Lung (tissue), 12 donors: ENCODE measurements around the gene FLNC. TPM values are rescaled to one million over a fixed set of nuclear protein-coding genes. Genes with fewer than 3 reads are reported as not detected.

Experiments used
- ATAC-seq: fragments of 200-7000 bp; cut with Tn5 transposase; one replicate; pipeline ENCODE4 v1.9.1; 2020; ENCODE audit warnings: moderate number of reproducible peaks; ENCODE audit not compliant: insufficient read depth, low FRiP score
- DNase-seq, 3 donors: peaks; one replicate each; pipeline ENCODE4 v3.0.0-alpha.2; 2013 to 2017
- H3K27ac ChIP-seq, 2 donors: one replicate each; pipeline ENCODE4 v1.5.1; 2013; ENCODE audit warnings: mild to moderate bottlenecking in 2 of 2, moderate library complexity in 2 of 2, control low read depth in 1 of 2, inconsistent platforms in 1 of 2, low read depth in 1 of 2, low read length in 1 of 2
- H3K27me3 ChIP-seq, 3 donors: one replicate each; pipeline ENCODE4 v1.5.1; 2013; ENCODE audit warnings: low read length in 2 of 3; ENCODE audit not compliant: control insufficient read depth in 3 of 3, insufficient read depth in 3 of 3
- H3K36me3 ChIP-seq, 4 donors: one replicate each; pipeline ENCODE4 v1.5.1; 2013; ENCODE audit warnings: low read length in 4 of 4, mild to moderate bottlenecking in 1 of 4, moderate library complexity in 1 of 4; ENCODE audit not compliant: control insufficient read depth in 4 of 4, insufficient read depth in 4 of 4
- H3K4me1 ChIP-seq, 5 donors: one replicate each; pipeline ENCODE4 v1.5.1; 2013; ENCODE audit warnings: low read length in 5 of 5, mild to moderate bottlenecking in 2 of 5, moderate library complexity in 1 of 5; ENCODE audit not compliant: control insufficient read depth in 5 of 5, insufficient read depth in 5 of 5
- H3K4me3 ChIP-seq: one replicate; pipeline ENCODE4 v1.5.1; 2013; ENCODE audit warnings: mild to moderate bottlenecking, control low read depth, moderate library complexity
- H3K9ac ChIP-seq, 2 donors: one replicate each; pipeline ENCODE4 v1.5.1; 2013; ENCODE audit warnings: low read length in 2 of 2, control low read depth in 1 of 2; ENCODE audit not compliant: insufficient read depth in 1 of 2
- H3K9me3 ChIP-seq, 4 donors: one replicate each; pipeline ENCODE4 v1.5.1; 2013; ENCODE audit warnings: low read length in 3 of 4, mild to moderate bottlenecking in 1 of 4, moderate library complexity in 1 of 4; ENCODE audit not compliant: control insufficient read depth in 4 of 4, insufficient read depth in 3 of 4
- CTCF ChIP-seq: IDR thresholded peaks from 2 replicates; pipeline ENCODE4 v1.5.1; 2012; ENCODE audit warnings: mild to moderate bottlenecking; ENCODE audit errors: control extremely low read depth, extremely low read depth
- WGBS, 2 donors: extraction: QIAGEN DNeasy Blood & Tissue Kit; methylation state at CpG; one replicate each; pipeline ENCODE4 v1.1.7; 2013; 5-methylcytosine and 5-hydroxymethylcytosine counted together
- polyA plus RNA-seq, 2 donors: library from polyadenylated mRNA; stranded (reverse); fragments of 200-250 nt; gene quantifications; one replicate each; pipeline ENCODE4 v1.2.1, GENCODE V29; 2013
- total RNA-seq, 2 donors: library from RNA; depleted of rRNA in 1 of 2; stranded (reverse); fragments of >200 nt in 1 of 2; gene quantifications; one replicate each; pipeline ENCODE4 v1.2.1, GENCODE V29; 2014 to 2021
- donor health status: control.
- donor health status: control.
- donor health status: Bipolar disorder and iron deficiency.
- donor health status: healthy.
- donor health status: DM: yes; HTN: yes; CAD: no.

FLNC gene
- total and polyA plus RNA-seq, 4 donors, result 2.0 to 24.2 (median 7.7) TPM

DNA sequence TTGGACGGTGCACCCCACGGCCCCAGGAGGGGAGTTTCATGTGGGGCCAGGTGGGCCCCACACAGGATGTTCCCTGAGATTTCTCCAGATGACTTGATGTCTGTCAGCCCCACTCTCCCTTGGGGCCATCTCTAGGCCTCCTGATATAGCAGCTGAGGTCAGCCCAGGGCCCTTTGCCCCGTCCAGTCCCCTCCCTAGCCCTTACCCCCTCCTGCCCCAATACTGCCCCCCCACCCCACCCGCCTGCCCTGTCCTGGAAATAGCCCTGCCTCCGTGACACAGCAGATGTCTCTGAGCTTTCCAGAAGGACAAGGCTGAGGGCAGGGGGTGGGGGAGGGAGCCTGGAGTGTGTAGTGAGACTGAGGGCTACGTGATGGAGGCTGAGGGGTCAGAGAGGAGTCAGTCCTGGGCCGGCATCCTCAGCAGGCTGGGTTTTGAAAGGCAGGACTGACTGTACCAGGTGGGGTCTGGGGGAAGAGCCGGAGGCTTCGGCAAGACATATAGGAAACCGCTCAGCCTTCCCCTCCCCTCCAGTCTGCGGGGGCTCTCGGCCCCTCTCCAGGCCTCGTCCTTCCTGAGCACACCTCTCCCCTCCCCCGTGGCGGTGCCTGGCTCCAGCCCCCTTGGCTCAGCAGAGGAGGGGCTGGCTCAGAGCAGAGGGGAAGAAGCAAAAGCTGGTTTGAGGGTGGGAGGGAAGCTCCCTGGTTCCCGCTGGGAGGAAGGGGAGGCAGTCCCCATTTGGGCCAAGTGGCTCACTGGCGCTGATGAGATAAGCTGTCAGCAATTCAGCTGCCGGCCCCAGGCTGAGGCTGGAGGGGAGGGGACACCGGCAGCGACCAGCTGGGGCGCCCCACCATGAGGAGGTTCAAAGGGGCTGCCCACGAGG lies 2.0 kb downstream of the FLNC start:
- peak; percentile 80 to 86 (median 84) for DNase-seq
- 7 to 18% methylated on average over 19 to 22 of the region's 22 CpGs for WGBS, 2 donors
- TF ChIP-seq CTCF, result no peak
- ATAC-seq, result no peak
- peak overlapping the region in 1 of 2 donors; percentile 72 for H3K9ac ChIP-seq
- H3K36me3 ChIP-seq, result peaks cover 0 to 2% (median 0%) of the 10 kb centered on the region in 4 donors
- no peaks in the 10 kb centered on the region for H3K9me3 ChIP-seq
- H3K27me3 ChIP-seq, result peaks cover 0 to 5% (median 0%) of the 10 kb centered on the region in 3 donors
- peaks cover 0 to 45% (median 14%) of the 10 kb centered on the region in 5 donors for H3K4me1 ChIP-seq
- H3K4me3 ChIP-seq, result peak overlapping the region; percentile 12
- peak overlapping the region in 1 of 2 donors; percentile 93 for H3K27ac ChIP-seq

DNA sequence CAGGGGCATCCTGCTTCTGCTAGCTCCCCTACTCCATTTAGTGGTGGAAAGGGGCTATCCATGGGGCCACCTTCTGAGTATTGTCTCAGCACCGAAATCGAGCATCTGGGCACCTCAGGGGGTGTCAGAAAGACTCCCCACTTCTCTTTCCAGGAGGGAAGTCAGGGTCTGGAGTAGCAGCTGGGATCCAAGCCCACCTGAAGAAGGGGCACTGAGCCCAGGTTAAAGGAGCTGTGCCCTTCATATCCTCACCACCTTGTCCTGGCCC lies 2.6 kb downstream of the FLNC start:
- DNase-seq (no peak), ATAC-seq (no peak)
- no peak for TF ChIP-seq CTCF
- 15 to 35% methylated on average over 2 of the region's 2 CpGs for whole genome bisulfite sequencing, 2 donors
- H3K27me3 ChIP-seq, result peaks cover 0 to 5% (median 0%) of the 10 kb centered on the region in 3 donors
- H3K36me3 ChIP-seq, result peaks cover 0 to 5% (median under 1%) of the 10 kb centered on the region in 4 donors
- peaks cover 0 to 44% (median 14%) of the 10 kb centered on the region in 5 donors for H3K4me1 ChIP-seq
- peak overlapping the region in 1 of 2 donors; percentile 72 for H3K9ac ChIP-seq
- H3K27ac ChIP-seq, result peak overlapping the region in 1 of 2 donors; percentile 71
- H3K9me3 ChIP-seq, result no peaks in the 10 kb centered on the region
- H3K4me3 ChIP-seq, result no peak overlapping the region

GRCh38 chr7:128833148-128833945 lies 3.1 kb downstream of the FLNC start:
- DNase-seq (peak; percentile 96 to 98 (median 98)), ATAC-seq (peak; percentile 12)
- Histone ChIP-seq H3K4me3 (no peak overlapping the region), H3K27ac (peak overlapping the region in 1 of 2 donors; percentile 71), H3K36me3 (peaks cover 0 to 9% (median 3%) of the 10 kb centered on the region in 4 donors), H3K27me3 (peaks cover 0 to 5% (median 0%) of the 10 kb centered on the region in 3 donors), H3K9ac (peak overlapping the region in 1 of 2 donors; percentile 72), H3K9me3 (no peaks in the 10 kb centered on the region), H3K4me1 (peaks cover 0 to 40% (median 14%) of the 10 kb centered on the region in 5 donors)
- WGBS, 2 donors, result 14 to 23% methylated on average over 13 of the region's 13 CpGs
- no peak for TF ChIP-seq CTCF
